Subcutaneous abdominal adipose tissue (tissue), 5 donors: ENCODE results near the gene SERPINA5.

Experiments
- H3K27ac ChIP-seq: one replicate; pipeline ENCODE4 v1.7.0; 2013; ENCODE audit warnings: low read depth, mild to moderate bottlenecking, inconsistent platforms, low read length, moderate library complexity
- H3K27me3 ChIP-seq, 5 donors: one replicate each; pipeline ENCODE4 v1.7.0; 2013; ENCODE audit warnings: low read length in 5 of 5, inconsistent platforms in 1 of 5; ENCODE audit not compliant: control insufficient read depth in 5 of 5, insufficient read depth in 4 of 5
- H3K36me3 ChIP-seq, 5 donors: one replicate each; pipeline ENCODE4 v1.7.0; 2013; ENCODE audit warnings: low read length in 5 of 5; ENCODE audit not compliant: control insufficient read depth in 5 of 5, insufficient read depth in 5 of 5
- H3K4me1 ChIP-seq, 5 donors: one replicate each; pipeline ENCODE4 v1.7.0; 2013; ENCODE audit warnings: low read length in 5 of 5, mild to moderate bottlenecking in 3 of 5, moderate library complexity in 1 of 5; ENCODE audit not compliant: control insufficient read depth in 5 of 5, insufficient read depth in 5 of 5
- H3K4me3 ChIP-seq, 5 donors: one replicate each; pipeline ENCODE4 v1.7.0; 2013; ENCODE audit warnings: low read length in 5 of 5, low read depth in 1 of 5
- H3K9ac ChIP-seq, 5 donors: one replicate each; pipeline ENCODE4 v1.7.0; 2013; ENCODE audit warnings: low read length in 5 of 5, mild to moderate bottlenecking in 4 of 5, moderate library complexity in 3 of 5
- H3K9me3 ChIP-seq, 5 donors: one replicate each; pipeline ENCODE4 v1.7.0; 2013; ENCODE audit warnings: low read length in 5 of 5; ENCODE audit not compliant: control insufficient read depth in 5 of 5
- donor health status: healthy.
- donor health status: healthy.
- donor health status: healthy.
- donor health status: healthy.
- donor health status: healthy.

Gene SERPINA5

DNA sequence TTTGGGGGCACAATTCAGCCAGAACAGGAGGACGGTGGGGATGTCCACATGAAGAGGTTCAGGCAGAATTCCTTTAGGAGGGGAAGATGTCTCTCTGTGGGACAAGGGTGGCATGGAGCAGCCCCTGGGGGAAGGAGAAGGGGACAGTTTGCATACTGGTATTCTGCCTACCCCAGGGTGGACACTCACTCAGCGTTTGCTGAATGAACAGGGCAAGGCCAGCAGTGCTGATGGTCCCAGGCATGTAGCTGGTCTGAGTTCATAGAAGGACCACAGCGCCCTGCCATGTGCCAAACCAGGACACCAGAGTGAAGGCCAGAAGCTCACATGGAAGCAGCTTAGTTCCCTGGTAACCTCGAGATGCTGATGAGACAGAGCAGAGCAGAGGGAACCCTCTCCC is 5.4 kb downstream of the SERPINA5 start:
- no peak overlapping the region for H3K9ac ChIP-seq
- H3K27me3 ChIP-seq: peaks cover 0 to 3% (median 0%) of the 10 kb centered on the region in 5 donors
- no peaks in the 10 kb centered on the region for H3K36me3 ChIP-seq
- H3K27ac ChIP-seq: no peak overlapping the region
- H3K9me3 ChIP-seq: no peaks in the 10 kb centered on the region
- peaks cover 0 to 8% (median under 1%) of the 10 kb centered on the region in 5 donors for H3K4me1 ChIP-seq
- no peak overlapping the region for H3K4me3 ChIP-seq

DNA sequence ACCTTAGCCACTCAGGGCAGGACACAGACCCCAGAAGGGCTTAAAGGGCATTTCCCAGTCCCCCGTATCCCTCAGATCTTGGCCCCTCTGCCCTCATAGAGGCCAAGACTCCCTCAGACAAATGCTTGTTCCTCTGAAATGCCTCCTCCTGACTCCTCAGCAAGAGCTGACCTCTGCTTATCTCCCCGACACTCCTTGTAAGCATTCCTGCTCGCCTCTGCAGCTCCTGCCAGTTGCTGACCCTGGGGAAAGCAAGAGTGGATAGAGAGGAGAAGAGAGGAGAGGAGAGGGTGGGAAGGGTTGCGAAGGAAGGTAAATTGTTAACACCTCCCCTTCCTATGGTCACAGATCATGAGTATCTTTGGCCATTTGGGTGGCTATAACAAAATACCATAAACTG is 7.1 kb downstream of the SERPINA5 start:
- H3K36me3 ChIP-seq: no peaks in the 10 kb centered on the region
- H3K4me3 ChIP-seq: no peak overlapping the region
- H3K4me1 ChIP-seq: peaks cover 0 to 7% (median 0%) of the 10 kb centered on the region in 5 donors
- H3K9ac ChIP-seq: no peak overlapping the region
- peaks cover 0 to 3% (median 0%) of the 10 kb centered on the region in 5 donors for H3K27me3 ChIP-seq
- no peak overlapping the region for H3K27ac ChIP-seq
- H3K9me3 ChIP-seq: no peaks in the 10 kb centered on the region

DNA sequence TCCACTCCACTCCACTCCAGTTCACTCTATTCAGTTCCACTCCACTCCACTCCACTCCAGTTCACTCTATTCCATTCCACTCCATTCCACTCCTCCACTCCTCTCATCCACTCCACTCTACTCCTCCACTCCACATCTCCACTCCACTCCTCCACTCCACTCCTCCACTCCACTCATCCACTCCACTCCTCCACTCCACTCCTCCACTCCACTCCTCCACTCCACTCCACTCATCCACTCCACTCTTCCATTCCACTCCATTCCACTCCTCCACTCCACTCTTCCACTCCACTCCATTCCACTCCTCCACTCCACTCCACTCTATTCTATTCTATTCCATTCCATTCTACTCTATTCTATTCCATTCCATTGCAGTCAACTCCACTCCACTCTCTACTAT is 9.8 kb downstream of the SERPINA5 start:
- Histone ChIP-seq H3K9ac (no peak overlapping the region), H3K4me3 (no peak overlapping the region), H3K9me3 (no peaks in the 10 kb centered on the region), H3K4me1 (no peaks in the 10 kb centered on the region), H3K27ac (no peak overlapping the region), H3K36me3 (no peaks in the 10 kb centered on the region), H3K27me3 (peaks cover 0 to 7% (median 0%) of the 10 kb centered on the region in 5 donors)

DNA sequence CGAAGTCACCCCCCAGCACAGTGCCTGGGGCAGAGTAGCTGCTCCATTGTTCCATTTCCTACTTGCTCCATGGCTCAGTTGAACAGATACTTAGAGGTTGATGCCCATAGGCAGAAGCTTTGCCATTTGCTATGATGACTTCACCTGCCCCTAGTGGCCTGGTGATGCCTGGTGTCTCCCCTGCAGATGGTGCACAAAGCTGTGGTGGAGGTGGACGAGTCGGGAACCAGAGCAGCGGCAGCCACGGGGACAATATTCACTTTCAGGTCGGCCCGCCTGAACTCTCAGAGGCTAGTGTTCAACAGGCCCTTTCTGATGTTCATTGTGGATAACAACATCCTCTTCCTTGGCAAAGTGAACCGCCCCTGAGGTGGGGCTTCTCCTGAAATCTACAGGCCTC is 10.6 kb downstream of the SERPINA5 start:
- no peak overlapping the region for H3K27ac ChIP-seq

DNA sequence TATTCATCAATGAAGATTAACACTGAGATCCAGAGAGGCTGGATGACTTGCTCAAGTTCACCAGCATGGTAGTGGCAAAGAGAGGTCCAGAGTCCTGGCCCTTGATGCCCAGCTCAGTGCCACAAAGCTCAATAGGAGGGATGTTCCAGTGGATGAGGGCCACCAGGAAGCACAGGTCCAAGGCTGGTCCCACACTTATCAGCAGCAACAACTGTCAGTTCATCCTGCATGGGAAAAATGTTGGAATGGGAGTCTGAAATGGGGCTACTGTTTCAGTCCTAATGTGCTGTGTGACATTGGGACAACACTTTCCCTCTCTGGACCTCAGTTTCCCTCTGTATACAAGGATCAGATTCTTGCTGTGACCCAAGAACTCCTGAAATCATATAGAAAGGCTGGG is 11.2 kb downstream of the SERPINA5 start:
- no peak overlapping the region for H3K27ac ChIP-seq

More for the DNA sequence above, 10.6 kb downstream of the SERPINA5 start:
- H3K9ac ChIP-seq: no peak overlapping the region
- H3K9me3 ChIP-seq: no peaks in the 10 kb centered on the region
- H3K4me3 ChIP-seq: no peak overlapping the region
- H3K36me3 ChIP-seq: no peaks in the 10 kb centered on the region
- H3K27me3 ChIP-seq: peaks cover 0 to 7% (median 0%) of the 10 kb centered on the region in 5 donors
- no peaks in the 10 kb centered on the region for H3K4me1 ChIP-seq

GRCh38 chr14:94593376-94593748 is 12.1 kb downstream of the SERPINA5 start:
- H3K27ac ChIP-seq: no peak overlapping the region
- no peaks in the 10 kb centered on the region for H3K36me3 ChIP-seq
- H3K9ac ChIP-seq: no peak overlapping the region
- H3K9me3 ChIP-seq: no peaks in the 10 kb centered on the region
- H3K27me3 ChIP-seq: peaks cover 0 to 7% (median 3%) of the 10 kb centered on the region in 5 donors
- H3K4me1 ChIP-seq: no peaks in the 10 kb centered on the region
- H3K4me3 ChIP-seq: no peak overlapping the region

More for the DNA sequence above, 11.2 kb downstream of the SERPINA5 start:
- no peak overlapping the region for H3K9ac ChIP-seq
- H3K36me3 ChIP-seq: no peaks in the 10 kb centered on the region
- H3K4me3 ChIP-seq: no peak overlapping the region
- peaks cover 0 to 7% (median 0%) of the 10 kb centered on the region in 5 donors for H3K27me3 ChIP-seq
- H3K9me3 ChIP-seq: no peaks in the 10 kb centered on the region
- no peaks in the 10 kb centered on the region for H3K4me1 ChIP-seq

DNA sequence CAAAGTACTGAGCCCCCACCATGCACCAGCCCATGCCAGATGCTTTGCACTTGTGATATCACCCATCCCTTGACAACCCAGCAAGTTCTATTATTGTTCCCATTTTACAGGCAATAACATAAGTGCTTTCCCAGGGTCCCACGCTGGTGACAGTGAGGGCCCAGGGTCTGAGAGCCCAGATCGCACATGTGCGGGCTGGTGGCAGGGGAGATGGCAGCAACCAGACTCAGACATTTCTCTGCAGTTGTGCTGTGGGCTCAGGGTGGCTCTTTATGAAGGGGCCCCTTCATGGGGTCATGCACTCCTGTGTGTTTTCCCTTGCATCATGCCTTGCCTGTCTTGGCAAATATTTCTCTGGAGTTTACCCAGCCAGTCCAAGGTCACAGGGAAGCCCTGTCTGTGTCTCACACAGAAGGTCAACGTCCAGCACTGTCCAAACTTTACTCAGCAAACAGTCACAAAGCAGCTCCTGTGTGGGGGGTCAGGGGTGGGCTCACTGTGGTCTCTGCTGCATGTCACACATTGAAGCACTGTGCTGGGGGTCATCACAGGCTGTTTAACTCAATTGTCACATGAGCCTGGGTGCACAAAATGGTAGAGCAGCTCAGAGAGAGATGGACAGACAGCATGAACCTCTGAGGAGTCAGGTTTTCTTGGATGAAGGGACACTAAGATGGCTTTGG is 12.7 kb downstream of the SERPINA5 start:
- Histone ChIP-seq H3K9me3 (no peaks in the 10 kb centered on the region), H3K36me3 (no peaks in the 10 kb centered on the region), H3K27ac (no peak overlapping the region), H3K4me3 (no peak overlapping the region), H3K27me3 (peaks cover 0 to 7% (median 4%) of the 10 kb centered on the region in 5 donors), H3K4me1 (peaks cover 0 to 3% (median under 1%) of the 10 kb centered on the region in 5 donors), H3K9ac (no peak overlapping the region)

- H3K36me3 ChIP-seq: no peaks in the 10 kb centered on the region
- H3K27ac ChIP-seq: no peak overlapping the region
- H3K9ac ChIP-seq: no peak overlapping the region
- peaks cover 0 to 10% (median 4%) of the 10 kb centered on the region in 5 donors for H3K27me3 ChIP-seq
- peaks cover 0 to 9% (median 6%) of the 10 kb centered on the region in 5 donors for H3K4me1 ChIP-seq
- no peaks in the 10 kb centered on the region for H3K9me3 ChIP-seq
- H3K4me3 ChIP-seq: no peak overlapping the region
Measured at GRCh38 chr14:94594441-94594840, 13.2 kb downstream of the SERPINA5 start.

GRCh38 chr14:94595912-94596311 is 14.7 kb downstream of the SERPINA5 start:
- H3K27ac ChIP-seq: no peak overlapping the region
- peaks cover 0 to 18% (median 16%) of the 10 kb centered on the region in 5 donors for H3K4me1 ChIP-seq

GRCh38 chr14:94596361-94596760 is 15.1 kb downstream of the SERPINA5 start:
- Histone ChIP-seq H3K9ac (no peak overlapping the region), H3K4me3 (no peak overlapping the region), H3K4me1 (peaks cover 0 to 18% (median 16%) of the 10 kb centered on the region in 5 donors), H3K36me3 (no peaks in the 10 kb centered on the region), H3K27ac (no peak overlapping the region), H3K9me3 (no peaks in the 10 kb centered on the region), H3K27me3 (peaks cover 0 to 17% (median 4%) of the 10 kb centered on the region in 5 donors)

More at GRCh38 chr14:94595912-94596311, 14.7 kb downstream of the SERPINA5 start:
- no peak overlapping the region for H3K4me3 ChIP-seq
- no peak overlapping the region for H3K9ac ChIP-seq
- H3K36me3 ChIP-seq: no peaks in the 10 kb centered on the region
- no peaks in the 10 kb centered on the region for H3K9me3 ChIP-seq
- H3K27me3 ChIP-seq: peaks cover 0 to 17% (median 4%) of the 10 kb centered on the region in 5 donors
